ENCODE data around the gene SNAP91.

- TF ChIP-seq, protein P1, sequence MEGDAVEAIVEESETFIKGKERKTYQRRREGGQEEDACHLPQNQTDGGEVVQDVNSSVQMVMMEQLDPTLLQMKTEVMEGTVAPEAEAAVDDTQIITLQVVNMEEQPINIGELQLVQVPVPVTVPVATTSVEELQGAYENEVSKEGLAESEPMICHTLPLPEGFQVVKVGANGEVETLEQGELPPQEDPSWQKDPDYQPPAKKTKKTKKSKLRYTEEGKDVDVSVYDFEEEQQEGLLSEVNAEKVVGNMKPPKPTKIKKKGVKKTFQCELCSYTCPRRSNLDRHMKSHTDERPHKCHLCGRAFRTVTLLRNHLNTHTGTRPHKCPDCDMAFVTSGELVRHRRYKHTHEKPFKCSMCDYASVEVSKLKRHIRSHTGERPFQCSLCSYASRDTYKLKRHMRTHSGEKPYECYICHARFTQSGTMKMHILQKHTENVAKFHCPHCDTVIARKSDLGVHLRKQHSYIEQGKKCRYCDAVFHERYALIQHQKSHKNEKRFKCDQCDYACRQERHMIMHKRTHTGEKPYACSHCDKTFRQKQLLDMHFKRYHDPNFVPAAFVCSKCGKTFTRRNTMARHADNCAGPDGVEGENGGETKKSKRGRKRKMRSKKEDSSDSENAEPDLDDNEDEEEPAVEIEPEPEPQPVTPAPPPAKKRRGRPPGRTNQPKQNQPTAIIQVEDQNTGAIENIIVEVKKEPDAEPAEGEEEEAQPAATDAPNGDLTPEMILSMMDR (IDR thresholded peaks at IDR 0.05): no peak
- no peak for TF ChIP-seq EZH2 (IDR thresholded peaks at IDR 0.05; ENCODE audit: borderline replicate concordance, insufficient read depth, low read depth, low read length, poor library complexity, severe bottlenecking)
These were observed 32.2 kb upstream of the SNAP91 start for GRCh38 chr6:83741089-83741488.
